WERI-Rb-1 (cell line): ENCODE results near the gene CCM2.

Source experiments
- DNase-seq: peaks from one replicate; pipeline ENCODE4 v3.0.0-alpha.2; 2020
- H3K27ac ChIP-seq: fragments of 250-450 bp; sonication (Bioruptor Pico); 2 replicates; pipeline ENCODE4 v1.5.1; 2020; ENCODE audit warnings: mild to moderate bottlenecking, moderate library complexity
- H3K27me3 ChIP-seq: fragments of 250-450 bp; sonication (Bioruptor Pico); 2 replicates; pipeline ENCODE4 v1.5.1; 2021; ENCODE audit warnings: mild to moderate bottlenecking, low read depth, moderate library complexity; ENCODE audit not compliant: insufficient read depth, severe bottlenecking
- H3K36me3 ChIP-seq: fragments of 250-450 bp; sonication (Bioruptor Pico); 2 replicates; pipeline ENCODE4 v1.5.1; 2020; ENCODE audit warnings: mild to moderate bottlenecking, moderate library complexity
- H3K4me3 ChIP-seq: 2 replicates; pipeline ENCODE4 v1.5.1; 2011; ENCODE audit warnings: low read depth, mild to moderate bottlenecking, control low read depth, low read length
- H3K9me3 ChIP-seq: fragments of 250-450 bp; sonication (Bioruptor Pico); 2 replicates; pipeline ENCODE4 v1.5.1; 2021; ENCODE audit warnings: mild to moderate bottlenecking, moderate library complexity; ENCODE audit not compliant: severe bottlenecking
- TF ChIP-seq, protein P1 (sequence below): IDR thresholded peaks from 2 replicates; pipeline ENCODE4 v1.5.1; 2011; ENCODE audit warnings: low read depth, mild to moderate bottlenecking, control low read depth, inconsistent platforms, low read length

Gene CCM2

DNA sequence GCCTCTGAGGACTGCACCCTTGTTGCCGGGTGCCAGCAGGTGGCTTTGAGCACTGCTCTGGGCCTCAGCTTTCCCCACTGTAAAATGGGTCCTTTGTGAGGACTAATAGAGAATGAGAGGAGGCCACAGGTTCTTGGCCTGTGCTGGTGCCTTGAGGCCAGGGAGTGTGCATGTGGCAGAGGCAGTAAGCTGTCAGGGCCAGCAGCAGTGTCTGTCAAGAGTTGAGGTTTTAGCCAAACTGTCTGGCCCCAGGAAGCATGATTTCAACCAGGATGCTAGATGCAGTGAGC, 75.3 kb downstream of the CCM2 start:
- no peak for DNase-seq
- Histone ChIP-seq H3K4me3 (no peak overlapping the region), H3K36me3 (peaks cover 40% of the 10 kb centered on the region), H3K27ac (no peak overlapping the region), H3K27me3 (no peaks in the 10 kb centered on the region), H3K9me3 (no peaks in the 10 kb centered on the region)
- TF ChIP-seq, protein P1, sequence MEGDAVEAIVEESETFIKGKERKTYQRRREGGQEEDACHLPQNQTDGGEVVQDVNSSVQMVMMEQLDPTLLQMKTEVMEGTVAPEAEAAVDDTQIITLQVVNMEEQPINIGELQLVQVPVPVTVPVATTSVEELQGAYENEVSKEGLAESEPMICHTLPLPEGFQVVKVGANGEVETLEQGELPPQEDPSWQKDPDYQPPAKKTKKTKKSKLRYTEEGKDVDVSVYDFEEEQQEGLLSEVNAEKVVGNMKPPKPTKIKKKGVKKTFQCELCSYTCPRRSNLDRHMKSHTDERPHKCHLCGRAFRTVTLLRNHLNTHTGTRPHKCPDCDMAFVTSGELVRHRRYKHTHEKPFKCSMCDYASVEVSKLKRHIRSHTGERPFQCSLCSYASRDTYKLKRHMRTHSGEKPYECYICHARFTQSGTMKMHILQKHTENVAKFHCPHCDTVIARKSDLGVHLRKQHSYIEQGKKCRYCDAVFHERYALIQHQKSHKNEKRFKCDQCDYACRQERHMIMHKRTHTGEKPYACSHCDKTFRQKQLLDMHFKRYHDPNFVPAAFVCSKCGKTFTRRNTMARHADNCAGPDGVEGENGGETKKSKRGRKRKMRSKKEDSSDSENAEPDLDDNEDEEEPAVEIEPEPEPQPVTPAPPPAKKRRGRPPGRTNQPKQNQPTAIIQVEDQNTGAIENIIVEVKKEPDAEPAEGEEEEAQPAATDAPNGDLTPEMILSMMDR, result no peak

- TF ChIP-seq, protein P1, result no peak
- Histone ChIP-seq H3K27me3 (no peaks in the 10 kb centered on the region), H3K27ac (no peak overlapping the region), H3K4me3 (no peak overlapping the region), H3K36me3 (peaks cover 40% of the 10 kb centered on the region), H3K9me3 (no peaks in the 10 kb centered on the region)
- DNase-seq, result no peak
Observed at GRCh38 chr7:45075871-45076796, 76.1 kb downstream of the CCM2 start.

DNA sequence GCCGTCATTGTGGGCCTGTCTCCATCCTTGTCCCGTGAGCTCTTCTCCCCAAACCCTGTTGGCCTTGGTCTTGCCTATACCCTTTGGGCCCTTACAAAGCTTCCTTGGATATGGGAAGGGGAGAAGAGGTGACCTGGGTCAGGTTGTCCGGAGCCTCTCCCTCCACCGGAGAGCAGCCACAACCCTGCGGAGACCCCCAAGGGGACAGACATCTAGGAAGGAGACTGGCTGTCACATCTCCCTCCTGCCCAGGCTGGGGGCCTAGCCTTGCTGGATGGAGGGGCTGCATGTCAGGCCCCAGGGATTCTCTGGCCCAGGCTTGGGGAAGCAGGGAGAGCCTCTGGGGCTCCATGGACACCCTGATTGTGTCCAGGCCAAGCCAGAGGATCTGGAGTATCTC, 76.9 kb downstream of the CCM2 start:
- Histone ChIP-seq H3K9me3 (no peaks in the 10 kb centered on the region), H3K36me3 (peaks cover 36% of the 10 kb centered on the region), H3K27me3 (no peaks in the 10 kb centered on the region), H3K4me3 (no peak overlapping the region), H3K27ac (no peak overlapping the region)
- DNase-seq, result no peak
- TF ChIP-seq, protein P1, result no peak

DNA sequence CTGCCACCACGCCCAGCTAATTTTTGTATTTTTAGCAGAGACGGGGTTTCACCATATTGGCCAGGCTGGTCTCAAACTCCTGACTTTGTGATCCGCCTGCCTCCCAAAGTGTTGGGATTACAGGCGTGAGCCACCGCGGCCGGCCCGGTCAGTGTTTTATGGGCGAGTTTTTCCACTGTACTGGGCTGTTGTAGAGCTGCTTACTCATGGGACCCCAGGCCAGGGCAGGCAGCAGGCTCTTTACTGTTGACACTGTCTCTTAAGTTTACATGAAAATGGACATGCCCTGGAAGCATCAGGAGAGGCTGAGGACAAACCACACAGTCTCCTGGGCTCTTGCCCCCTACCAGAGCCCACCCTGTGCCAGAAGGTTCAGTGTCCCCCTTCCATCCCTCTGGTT, 77.6 kb downstream of the CCM2 start:
- no peak for DNase-seq
- no peak overlapping the region for H3K27ac ChIP-seq
- no peak overlapping the region for H3K4me3 ChIP-seq
- H3K27me3 ChIP-seq, result no peaks in the 10 kb centered on the region
- TF ChIP-seq, protein P1, result no peak
- peaks cover 31% of the 10 kb centered on the region for H3K36me3 ChIP-seq
- H3K9me3 ChIP-seq, result no peaks in the 10 kb centered on the region

DNA sequence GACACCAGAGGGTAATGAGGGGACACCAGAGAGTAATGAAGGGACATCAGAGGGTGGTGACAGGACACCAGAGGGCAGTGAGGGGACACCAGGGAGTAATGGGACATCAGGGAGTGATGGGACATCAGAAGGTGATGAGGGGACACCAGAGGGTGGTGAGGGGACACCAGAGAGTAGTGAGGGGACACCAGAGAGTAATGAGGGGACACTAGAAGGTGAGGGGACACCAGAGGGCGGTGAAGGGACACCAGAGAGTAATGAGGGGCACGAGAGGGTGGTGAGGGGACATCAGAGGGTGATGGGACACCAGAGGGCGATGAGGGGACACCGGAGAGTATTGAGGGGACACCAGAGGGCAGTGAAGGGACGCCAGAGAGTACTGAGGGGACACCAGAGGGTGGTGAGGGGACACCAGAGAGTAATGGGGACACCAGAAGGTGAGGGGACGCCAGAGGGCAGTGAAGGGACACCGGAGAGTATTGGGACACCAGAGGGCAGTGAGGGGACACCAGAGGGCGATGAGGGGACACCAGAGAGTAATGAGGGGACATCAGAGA, 78.2 kb downstream of the CCM2 start:
- no peak for DNase-seq
- TF ChIP-seq, protein P1, result no peak
- Histone ChIP-seq H3K36me3 (peaks cover 26% of the 10 kb centered on the region), H3K4me3 (no peak overlapping the region), H3K9me3 (no peaks in the 10 kb centered on the region), H3K27me3 (no peaks in the 10 kb centered on the region), H3K27ac (no peak overlapping the region)
